Neural progenitor cell (in vitro differentiated cells): ENCODE measurements around the gene GSAP. TPM values are rescaled to one million over a fixed set of nuclear protein-coding genes. Genes with fewer than 3 reads are reported as not detected.

Experiments used
- DNase-seq: peaks from one replicate; pipeline ENCODE4 v3.0.0-alpha.2; 2016; ENCODE audit warnings: low spot score
- H2AFZ ChIP-seq: fragments of 200-600 bp; sonication (generic); replicated peaks from 2 replicates; pipeline ENCODE4 v1.6.1; 2016; ENCODE audit warnings: antibody characterized with exemption
- H3F3A ChIP-seq: fragments of 200-600 bp; sonication (generic); 2 replicates; pipeline ENCODE4 v1.6.1; 2016; ENCODE audit warnings: antibody characterized with exemption, low read depth
- H3K27ac ChIP-seq: fragments of 200-600 bp; sonication (generic); 2 replicates; pipeline ENCODE4 v1.5.1; 2016; ENCODE audit warnings: mild to moderate bottlenecking
- H3K27me3 ChIP-seq: fragments of 200-600 bp; sonication (generic); 2 replicates; pipeline ENCODE4 v1.6.1; 2016; ENCODE audit warnings: mild to moderate bottlenecking, moderate library complexity
- H3K36me3 ChIP-seq: fragments of 200-600 bp; sonication (generic); 2 replicates; pipeline ENCODE4 v1.5.1; 2016
- H3K4me1 ChIP-seq: fragments of 200-600 bp; sonication (generic); 2 replicates; pipeline ENCODE4 v1.6.1; 2016; ENCODE audit warnings: mixed run types
- H3K4me2 ChIP-seq: fragments of 200-600 bp; sonication (generic); 2 replicates; pipeline ENCODE4 v1.6.1; 2016
- H3K4me3 ChIP-seq: fragments of 200-600 bp; sonication (generic); 2 replicates; pipeline ENCODE4 v1.5.1; 2016
- H3K79me2 ChIP-seq: fragments of 200-600 bp; sonication (generic); 2 replicates; pipeline ENCODE4 v1.6.1; 2016; ENCODE audit warnings: low read depth
- H3K9ac ChIP-seq: fragments of 200-600 bp; sonication (generic); 2 replicates; pipeline ENCODE4 v1.6.1; 2016
- H3K9me3 ChIP-seq: fragments of 200-600 bp; sonication (generic); 2 replicates; pipeline ENCODE4 v1.5.1; 2016; ENCODE audit warnings: low read depth
- H4K20me1 ChIP-seq: fragments of 200-600 bp; sonication (generic); 2 replicates; pipeline ENCODE4 v1.6.1; 2016; ENCODE audit warnings: low read depth
- H3K27ac Mint-ChIP-seq: 3 replicates; pipeline ENCODE4 v1.8.0; 2021; ENCODE audit warnings: mixed read lengths
- H3K27me3 Mint-ChIP-seq: 2 replicates; pipeline ENCODE4 v1.8.0; 2022; ENCODE audit warnings: low read depth, mild to moderate bottlenecking, inconsistent platforms, moderate library complexity, mixed read lengths; ENCODE audit not compliant: insufficient read depth
- H3K36me3 Mint-ChIP-seq: 3 replicates; pipeline ENCODE4 v1.8.0; 2021; ENCODE audit warnings: mixed read lengths
- H3K4me1 Mint-ChIP-seq: 3 replicates; pipeline ENCODE4 v1.8.0; 2021; ENCODE audit warnings: mixed read lengths
- H3K4me3 Mint-ChIP-seq: 3 replicates; pipeline ENCODE4 v1.8.0; 2021; ENCODE audit warnings: mild to moderate bottlenecking, moderate library complexity, mixed read lengths
- H3K9me3 Mint-ChIP-seq: 3 replicates; pipeline ENCODE4 v1.8.0; 2020; ENCODE audit warnings: mixed read lengths
- CTCF ChIP-seq: fragments of 200-600 bp; sonication (generic); IDR thresholded peaks from 2 replicates; pipeline ENCODE4 v1.5.1; 2017; ENCODE audit warnings: antibody characterized with exemption, mild to moderate bottlenecking
- EZH2 ChIP-seq: fragments of 200-600 bp; sonication (generic); IDR thresholded peaks from 2 replicates; pipeline ENCODE4 v1.6.1; 2017; ENCODE audit warnings: antibody characterized with exemption, mild to moderate bottlenecking, moderate library complexity
- EZH2phosphoT487 ChIP-seq: fragments of 200-600 bp; sonication (generic); IDR thresholded peaks from 2 replicates; pipeline ENCODE4 v1.6.1; 2017; ENCODE audit warnings: antibody characterized with exemption
- total RNA-seq: library from RNA; depleted of rRNA; stranded (reverse); fragments of >200 nt; gene quantifications from 2 replicates; pipeline ENCODE4 v1.2.3, GENCODE V29; 2015; ENCODE audit warnings: low replicate concordance

GSAP gene
- total RNA-seq, 1 donor from 2014 or later, result 2.6 TPM

- H3K4me3 ChIP-seq, result no peak overlapping the region
- no peak for DNase-seq
- H3K4me1 ChIP-seq, result no peaks in the 10 kb centered on the region
- Mint-ChIP-seq H3K27ac (no peak overlapping the region), H3K4me3 (no peak overlapping the region), H3K4me1 (peaks cover 9% of the 10 kb centered on the region), H3K27me3 (no peaks in the 10 kb centered on the region), H3K36me3 (no peaks in the 10 kb centered on the region), H3K9me3 (no peaks in the 10 kb centered on the region)
- H3K27me3 ChIP-seq, result no peaks in the 10 kb centered on the region
- no peak overlapping the region for H3K27ac ChIP-seq
- H3K9me3 ChIP-seq, result no peaks in the 10 kb centered on the region
- no peaks in the 10 kb centered on the region for H3K36me3 ChIP-seq
- H3K4me2 ChIP-seq, result no peak overlapping the region
- no peaks in the 10 kb centered on the region for H3F3A ChIP-seq
- H3K79me2 ChIP-seq, result no peaks in the 10 kb centered on the region
- TF ChIP-seq EZH2, result no peak
- H4K20me1 ChIP-seq, result no peaks in the 10 kb centered on the region
- H2AFZ ChIP-seq, result no peak overlapping the region
- no peak overlapping the region for H3K9ac ChIP-seq
Observed at GRCh38 chr7:77395626-77396025, 20.5 kb downstream of the GSAP start.

GRCh38 chr7:77393954-77394353 lies 22.2 kb downstream of the GSAP start:
- peaks cover 9% of the 10 kb centered on the region for H3K4me1 Mint-ChIP-seq
- Histone ChIP-seq H3K4me3 (no peak overlapping the region), H3K27ac (no peak overlapping the region), H3K4me2 (no peak overlapping the region), H3K36me3 (no peaks in the 10 kb centered on the region), H4K20me1 (no peaks in the 10 kb centered on the region), H3K9me3 (no peaks in the 10 kb centered on the region), H3K27me3 (no peaks in the 10 kb centered on the region), H3F3A (no peaks in the 10 kb centered on the region), H3K9ac (no peak overlapping the region), H3K79me2 (no peaks in the 10 kb centered on the region), H2AFZ (no peak overlapping the region), H3K4me1 (no peaks in the 10 kb centered on the region)
- peak overlapping the region; percentile 1 for H3K27ac Mint-ChIP-seq
- no peaks in the 10 kb centered on the region for H3K27me3 Mint-ChIP-seq
- H3K36me3 Mint-ChIP-seq, result no peaks in the 10 kb centered on the region
- H3K4me3 Mint-ChIP-seq, result no peak overlapping the region
- H3K9me3 Mint-ChIP-seq, result no peaks in the 10 kb centered on the region
- no peak for DNase-seq
- no peak for TF ChIP-seq EZH2phosphoT487
- no peak for TF ChIP-seq EZH2
- no peak for TF ChIP-seq CTCF

- H2AFZ ChIP-seq, result no peak overlapping the region
- no peak overlapping the region for H3K27ac ChIP-seq
- no peaks in the 10 kb centered on the region for H3K27me3 Mint-ChIP-seq
- H3K27ac Mint-ChIP-seq, result no peak overlapping the region
- peaks cover 10% of the 10 kb centered on the region for H3K4me1 Mint-ChIP-seq
- no peak overlapping the region for H3K4me3 ChIP-seq
- H3K9me3 ChIP-seq, result no peaks in the 10 kb centered on the region
- H3F3A ChIP-seq, result no peaks in the 10 kb centered on the region
- no peak overlapping the region for H3K4me3 Mint-ChIP-seq
- H3K36me3 ChIP-seq, result no peaks in the 10 kb centered on the region
- H3K9me3 Mint-ChIP-seq, result no peaks in the 10 kb centered on the region
- DNase-seq, result no peak
- H3K36me3 Mint-ChIP-seq, result no peaks in the 10 kb centered on the region
- no peaks in the 10 kb centered on the region for H4K20me1 ChIP-seq
- no peaks in the 10 kb centered on the region for H3K79me2 ChIP-seq
- no peak overlapping the region for H3K4me2 ChIP-seq
- H3K27me3 ChIP-seq, result no peaks in the 10 kb centered on the region
- no peak overlapping the region for H3K9ac ChIP-seq
- no peaks in the 10 kb centered on the region for H3K4me1 ChIP-seq
- TF ChIP-seq EZH2, result no peak
- TF ChIP-seq EZH2phosphoT487, result no peak
- TF ChIP-seq CTCF, result no peak
Observed at GRCh38 chr7:77393261-77393660, 22.9 kb downstream of the GSAP start.

GRCh38 chr7:77391230-77391629 lies 24.9 kb downstream of the GSAP start:
- H3K9me3 Mint-ChIP-seq, result no peaks in the 10 kb centered on the region
- H3K4me2 ChIP-seq, result no peak overlapping the region
- H2AFZ ChIP-seq, result no peak overlapping the region
- no peak overlapping the region for H3K9ac ChIP-seq
- H3K27me3 Mint-ChIP-seq, result no peaks in the 10 kb centered on the region
- no peaks in the 10 kb centered on the region for H3K9me3 ChIP-seq
- H3K4me1 Mint-ChIP-seq, result peaks cover 21% of the 10 kb centered on the region
- no peaks in the 10 kb centered on the region for H3K4me1 ChIP-seq
- no peak overlapping the region for H3K27ac Mint-ChIP-seq
- no peak overlapping the region for H3K4me3 ChIP-seq
- TF ChIP-seq EZH2 (no peak), CTCF (no peak), EZH2phosphoT487 (no peak)
- no peak overlapping the region for H3K4me3 Mint-ChIP-seq
- H3K36me3 ChIP-seq, result no peaks in the 10 kb centered on the region
- no peaks in the 10 kb centered on the region for H3K79me2 ChIP-seq
- H3F3A ChIP-seq, result no peaks in the 10 kb centered on the region
- no peaks in the 10 kb centered on the region for H4K20me1 ChIP-seq
- no peak for DNase-seq
- no peaks in the 10 kb centered on the region for H3K36me3 Mint-ChIP-seq
- no peaks in the 10 kb centered on the region for H3K27me3 ChIP-seq
- H3K27ac ChIP-seq, result no peak overlapping the region
